A549 (cell line): ENCODE measurements around the gene NTN1. TPM values are rescaled to one million over a fixed set of nuclear protein-coding genes. Genes with fewer than 3 reads are reported as not detected.

ENCODE experiments used
- ATAC-seq, 2 experiments: fragments of 200-7000 bp in 1 of 2; fragments of >200 bp in 1 of 2; cut with Nextera tagmentation in 1 of 2; cut with Tn5 transposase in 1 of 2; 3 replicates each; pipeline versions ENCODE4 v1.8.0 to v1.9.1; 2018 to 2020; ENCODE audit warnings: mild to moderate bottlenecking in 1 of 2, moderate library complexity in 1 of 2
- CTCF ChIA-PET: fragments of 300-600 bp; sonication (Branson Sonifier 250); formaldehyde crosslinking; extraction: SDS; loops from one replicate; lab custom pipeline; 2021; ENCODE audit warnings: antibody characterized with exemption, inconsistent platforms; lab: Yijun Ruan, JAX
- POLR2A ChIA-PET: fragments of 350-600 bp; formaldehyde crosslinking; extraction: SDS; loops from one replicate; lab custom pipeline; 2021; ENCODE audit warnings: antibody characterized with exemption, inconsistent platforms; lab: Yijun Ruan, JAX
- DNase-seq, 2 experiments: peaks; one replicate each; pipeline versions ENCODE4 v3.0.0 to v3.0.0-alpha.2; 2011 to 2016; ENCODE audit warnings: low read depth in 1 of 2, low spot score in 1 of 2
- FAIRE-seq: peaks from 2 replicates; lab custom pipeline; 2011; peaks lifted over from hg19 to GRCh38; lab: Jason Lieb, UNC
- H3K27ac ChIP-seq, 2 experiments: fragments of >200 bp; sonication (Bioruptor Twin); formaldehyde crosslinking; 3 replicates each; pipeline ENCODE4 v1.5.1; 2016 to 2017
- H3K4me1 ChIP-seq: fragments of >200 bp; sonication (Bioruptor Twin); formaldehyde crosslinking; 3 replicates; pipeline ENCODE4 v1.6.1; 2016
- H3K4me2 ChIP-seq: fragments of >200 bp; sonication (Bioruptor Twin); formaldehyde crosslinking; 3 replicates; pipeline ENCODE4 v1.6.1; 2016
- H3K4me3 ChIP-seq: fragments of >200 bp; sonication (Bioruptor Twin); formaldehyde crosslinking; 3 replicates; pipeline ENCODE4 v1.5.1; 2016
- H3K9me3 ChIP-seq: fragments of >200 bp; sonication (Bioruptor Twin); formaldehyde crosslinking; 3 replicates; pipeline ENCODE4 v1.6.1; 2016
- ATOH8 ChIP-seq: fragments of 250-450 bp; sonication (Bioruptor Pico); IDR thresholded peaks from 2 replicates; pipeline ENCODE4 v1.5.0; 2020; ENCODE audit warnings: low read depth, mild to moderate bottlenecking, moderate library complexity
- BHLHE40 ChIP-seq: IDR thresholded peaks from 2 replicates; pipeline ENCODE4 v1.6.1; 2012; ENCODE audit warnings: low read depth, low read length, inconsistent platforms
- CBX2 ChIP-seq: fragments of 200-600 bp; sonication (generic); IDR thresholded peaks from 2 replicates; pipeline ENCODE4 v1.6.1; 2016; ENCODE audit warnings: low read depth, mild to moderate bottlenecking, borderline replicate concordance
- CHD4 ChIP-seq: fragments of 200-600 bp; sonication (generic); IDR thresholded peaks from 2 replicates; pipeline ENCODE4 v1.6.1; 2016; ENCODE audit warnings: antibody characterized with exemption, mild to moderate bottlenecking, borderline replicate concordance
- CTCF ChIP-seq: fragments of >200 bp; sonication (Bioruptor Twin); formaldehyde crosslinking; IDR thresholded peaks from 3 replicates; pipeline ENCODE4 v1.5.1; 2016
- EHMT2 ChIP-seq: fragments of 200-600 bp; sonication (generic); IDR thresholded peaks from 2 replicates; pipeline ENCODE4 v1.6.1; 2016; ENCODE audit warnings: antibody characterized with exemption, low read depth, mild to moderate bottlenecking, moderate library complexity
- ELK1 ChIP-seq: fragments of 150-350 bp; IDR thresholded peaks from 2 replicates; pipeline ENCODE4 v1.6.1; 2014; ENCODE audit warnings: low read depth, mild to moderate bottlenecking, low read length
- GATA3 ChIP-seq: IDR thresholded peaks from 2 replicates; pipeline ENCODE4 v1.6.1; 2012; ENCODE audit warnings: borderline replicate concordance
- HEYL ChIP-seq: fragments of 250-450 bp; sonication (Bioruptor Pico); IDR thresholded peaks from 2 replicates; pipeline ENCODE4 v1.8.0; 2021; ENCODE audit warnings: mild to moderate bottlenecking, moderate library complexity
- NFE2L2 ChIP-seq: fragments of 150-350 bp; conservative IDR thresholded peaks from 2 replicates; pipeline ENCODE4 v1.6.1; 2014; ENCODE audit warnings: low read length
- NR3C1 ChIP-seq: fragments of >200 bp; sonication (Bioruptor Twin); formaldehyde crosslinking; IDR thresholded peaks from 3 replicates; pipeline ENCODE4 v1.6.1; 2017
- PHF8 ChIP-seq: fragments of 200-600 bp; sonication (generic); IDR thresholded peaks from 2 replicates; pipeline ENCODE4 v1.6.1; 2016; ENCODE audit warnings: low read depth, mild to moderate bottlenecking, antibody characterized with exemption, moderate library complexity, borderline replicate concordance
- POLR2AphosphoS2 ChIP-seq: conservative IDR thresholded peaks from 2 replicates; pipeline ENCODE4 v1.6.1; 2012; ENCODE audit warnings: low read length, improper control_type of control experiment, inconsistent platforms
- SMC3 ChIP-seq: fragments of >200 bp; sonication (Bioruptor Twin); formaldehyde crosslinking; IDR thresholded peaks from 3 replicates; pipeline ENCODE4 v1.6.1; 2018; ENCODE audit warnings: inconsistent platforms
- TFCP2L1 ChIP-seq: fragments of 250-450 bp; sonication (Bioruptor Pico); IDR thresholded peaks from 2 replicates; pipeline ENCODE4 v1.5.0; 2021; ENCODE audit warnings: mild to moderate bottlenecking
- TP53 ChIP-seq: fragments of 250-450 bp; sonication (Bioruptor Pico); IDR thresholded peaks from 2 replicates; pipeline ENCODE4 v1.5.0; 2021; ENCODE audit warnings: mild to moderate bottlenecking, moderate library complexity
- USF2 ChIP-seq: fragments of 450-650 bp; IDR thresholded peaks from 2 replicates; pipeline ENCODE4 v1.6.1; 2014; ENCODE audit warnings: antibody characterized with exemption
- WGBS: methylation state at CpG from one replicate; pipeline ENCODE4 v1.1.6; 2017; ENCODE audit errors: missing lambda C conversion rate; 5-methylcytosine and 5-hydroxymethylcytosine counted together
- polyA plus RNA-seq, 4 experiments: library from polyadenylated mRNA; depleted of rRNA in 3 of 4; stranded (reverse); fragments of >200 nt; fragmentation: RNase III in 1 of 4; extraction: RNeasy Plus Mini Kit Qiagen cat#74134 plus additional on column Dnase treatment in 1 of 4; gene quantifications; 2 replicates in 3 of 4; 3 replicates in 1 of 4; pipeline ENCODE4 v1.2.3, GENCODE V29; 2011 to 2017

Gene NTN1
- polyA plus RNA-seq, 2 of the 4 experiments (the other 2 are of a cell fraction), result 0.12 to 0.13 TPM

GRCh38 chr17:9062399-9062902 is 41.1 kb downstream of the NTN1 start:
- FAIRE-seq, result no peak

GRCh38 chr17:9064311-9064834 is 43.1 kb downstream of the NTN1 start:
- Histone ChIP-seq H3K27ac (no peak overlapping the region), H3K4me2 (no peak overlapping the region), H3K9me3 (no peaks in the 10 kb centered on the region), H3K4me3 (no peak overlapping the region), H3K4me1 (no peaks in the 10 kb centered on the region)
- TF ChIP-seq TP53 (CRISPR knock-in tag), result no peak
- TF ChIP-seq HEYL (CRISPR knock-in tag), result no peak
- no peak for TF ChIP-seq USF2
- no peak for TF ChIP-seq SMC3
- TF ChIP-seq EHMT2, result no peak
- no peak for TF ChIP-seq BHLHE40
- no peak for TF ChIP-seq TFCP2L1 (CRISPR knock-in tag)
- TF ChIP-seq NFE2L2, result no peak
- ChIA-PET CTCF (interaction anchor here (0.6 to 1.8 kb wide), 5 partner anchors 9 to 23 kb away, joined by 3 to 6 read pairs (median 4); no protein-coding TSS in a partner anchor), POLR2A (no interaction called here)
- ATAC-seq, result no peak
- FAIRE-seq, result no peak
- WGBS, result 43% methylated on average over 6 of the region's 6 CpGs
- no peak for DNase-seq

More at GRCh38 chr17:9062399-9062902, 41.1 kb downstream of the NTN1 start:
- Histone ChIP-seq H3K4me1 (no peaks in the 10 kb centered on the region), H3K4me3 (no peak overlapping the region), H3K27ac (no peak overlapping the region), H3K4me2 (no peak overlapping the region), H3K9me3 (no peaks in the 10 kb centered on the region)
- ATAC-seq (no peak), DNase-seq (no peak)
- no peak for TF ChIP-seq CTCF
- TF ChIP-seq CHD4, result no peak
- no peak for TF ChIP-seq NR3C1
- no peak for TF ChIP-seq CBX2
- no peak for TF ChIP-seq ATOH8
- no peak for TF ChIP-seq POLR2AphosphoS2
- TF ChIP-seq USF2, result no peak
- no peak for TF ChIP-seq GATA3
- TF ChIP-seq ELK1, result no peak
- TF ChIP-seq PHF8, result no peak
- no peak for TF ChIP-seq SMC3
- WGBS, result 52% methylated on average over 9 of the region's 9 CpGs
- CTCF ChIA-PET, result interaction anchor here (0.9 to 1.8 kb wide), 5 partner anchors 9 to 27 kb away, joined by 4 to 6 read pairs (median 5); no protein-coding TSS in a partner anchor
- POLR2A ChIA-PET, result no interaction called here
